ENCODE results near the gene PLCL2. TPM values are rescaled to one million over a fixed set of nuclear protein-coding genes. Genes with fewer than 3 reads are reported as not detected.
A peak's percentile ranks its signal among the peaks of the same experiment; 100 is the strongest.

Gene PLCL2
- total RNA-seq, 1 experiment from 2014 or later: 0.92 TPM

DNA sequence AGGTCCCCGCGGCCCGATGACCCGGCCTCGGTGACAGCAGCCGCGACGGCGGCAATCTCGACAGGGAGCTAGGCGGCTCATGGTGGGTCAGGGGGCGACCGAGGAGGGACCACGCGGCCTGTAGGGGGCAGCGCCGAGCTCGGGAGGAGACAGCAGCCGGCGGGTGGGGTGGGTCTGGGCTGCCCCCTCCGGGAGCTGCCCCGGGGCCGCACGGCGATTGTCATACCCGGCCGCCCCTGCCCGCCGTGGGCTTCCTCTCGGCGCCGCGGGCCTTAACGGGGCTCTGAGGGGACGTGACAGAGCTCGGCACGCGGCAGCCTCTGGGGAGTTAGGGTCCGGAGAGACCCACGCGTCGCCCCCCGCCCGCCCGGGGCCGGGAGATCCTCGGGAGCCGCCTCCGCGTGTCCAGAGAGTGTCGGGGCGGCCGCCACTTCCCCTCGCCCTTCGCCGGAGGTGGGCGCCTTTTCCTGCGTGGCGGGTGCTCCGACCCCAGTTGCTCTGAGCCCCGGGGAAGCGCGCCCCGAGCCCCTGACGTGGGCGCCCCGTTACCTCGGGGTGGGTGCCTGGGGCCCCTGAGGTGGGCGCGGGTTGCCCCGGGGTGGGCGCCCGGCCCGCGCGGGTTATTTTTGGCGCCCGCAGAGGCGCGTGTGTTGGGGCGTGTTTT is 539 bp upstream of the PLCL2 start:
- Histone ChIP-seq H3K27ac (ENCODE audit: low read depth, low read length, poor library complexity, severe bottlenecking) (no peak overlapping the region), H3K4me1 (ENCODE audit: insufficient read depth, low read length, poor library complexity, severe bottlenecking) (no peaks in the 10 kb centered on the region), H3K9me3 (ENCODE audit: low read depth, low read length, poor library complexity, severe bottlenecking) (no peaks in the 10 kb centered on the region), H3K4me3 (ENCODE audit: low read depth, low read length, poor library complexity, severe bottlenecking) (peak overlapping the region; percentile 53), H3K36me3 (ENCODE audit: insufficient read depth, low read length, poor library complexity, severe bottlenecking) (no peaks in the 10 kb centered on the region), H3K27me3 (replicated peaks; ENCODE audit: insufficient read depth, low read depth, low read length, poor library complexity) (peaks cover 34% of the 10 kb centered on the region)
- peak; percentile 53 for DNase-seq (ENCODE audit: low spot score)
- ChIA-PET CTCF (interaction anchor here (0.6 to 0.9 kb wide), 3 partner anchors 152 to 957 kb away, joined by 3 to 12 read pairs (median 3); no protein-coding TSS in a partner anchor), POLR2A (ENCODE audit: low non-redundant PET) (no interaction called here)
- no TSS peak for BruUV-seq (replicated peaks)
- intact Hi-C loops (cut with micrococcal nuclease; ENCODE audit: unreplicated experiment): loop anchor here (10.0 kb wide), 1 partner anchor 351 kb away; no protein-coding TSS in a partner anchor
- TF ChIP-seq, protein P1, sequence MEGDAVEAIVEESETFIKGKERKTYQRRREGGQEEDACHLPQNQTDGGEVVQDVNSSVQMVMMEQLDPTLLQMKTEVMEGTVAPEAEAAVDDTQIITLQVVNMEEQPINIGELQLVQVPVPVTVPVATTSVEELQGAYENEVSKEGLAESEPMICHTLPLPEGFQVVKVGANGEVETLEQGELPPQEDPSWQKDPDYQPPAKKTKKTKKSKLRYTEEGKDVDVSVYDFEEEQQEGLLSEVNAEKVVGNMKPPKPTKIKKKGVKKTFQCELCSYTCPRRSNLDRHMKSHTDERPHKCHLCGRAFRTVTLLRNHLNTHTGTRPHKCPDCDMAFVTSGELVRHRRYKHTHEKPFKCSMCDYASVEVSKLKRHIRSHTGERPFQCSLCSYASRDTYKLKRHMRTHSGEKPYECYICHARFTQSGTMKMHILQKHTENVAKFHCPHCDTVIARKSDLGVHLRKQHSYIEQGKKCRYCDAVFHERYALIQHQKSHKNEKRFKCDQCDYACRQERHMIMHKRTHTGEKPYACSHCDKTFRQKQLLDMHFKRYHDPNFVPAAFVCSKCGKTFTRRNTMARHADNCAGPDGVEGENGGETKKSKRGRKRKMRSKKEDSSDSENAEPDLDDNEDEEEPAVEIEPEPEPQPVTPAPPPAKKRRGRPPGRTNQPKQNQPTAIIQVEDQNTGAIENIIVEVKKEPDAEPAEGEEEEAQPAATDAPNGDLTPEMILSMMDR (conservative IDR thresholded peaks at IDR 0.05; ENCODE audit: low read depth, low read length): peak; percentile 63
- TF ChIP-seq EZH2 (IDR thresholded peaks at IDR 0.05; ENCODE audit: borderline replicate concordance, low read depth, low read length, poor library complexity, severe bottlenecking): no peak

DNA sequence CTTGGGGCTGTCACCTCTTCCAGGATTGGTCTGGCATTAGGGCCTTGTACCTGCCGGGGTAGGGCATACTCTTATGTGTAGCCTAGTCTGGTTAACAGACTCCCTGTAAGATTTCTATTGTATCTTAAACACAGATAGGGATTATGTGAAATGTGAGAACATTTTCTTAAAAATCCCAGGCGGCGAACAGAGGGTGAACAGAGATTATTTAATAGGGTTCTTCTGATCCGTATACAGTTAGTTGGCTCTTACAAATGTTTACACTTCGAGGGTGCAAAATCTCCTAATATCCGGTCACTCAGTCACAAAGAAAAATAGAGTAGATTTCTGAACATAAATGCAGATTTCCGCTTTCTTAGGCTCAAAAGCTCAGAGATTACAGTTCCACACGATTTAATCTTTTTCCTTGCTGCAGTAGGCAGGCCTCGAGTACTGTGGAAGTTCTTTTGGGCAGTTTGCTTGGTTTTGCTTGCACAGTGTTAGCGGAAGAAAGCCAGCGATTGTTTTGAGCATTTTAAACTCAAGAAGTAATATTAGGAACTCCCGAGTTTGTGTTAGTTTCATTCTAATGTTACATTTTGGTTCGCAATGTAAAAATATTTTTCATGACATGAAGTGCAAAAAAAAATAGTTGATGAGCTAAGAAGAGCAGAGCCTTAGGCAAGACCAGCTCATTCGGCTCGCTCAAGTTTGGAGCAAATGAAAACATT is 993 bp downstream of the PLCL2 start:
- Histone ChIP-seq H3K27me3 (replicated peaks; ENCODE audit: insufficient read depth, low read depth, low read length, poor library complexity) (peaks cover 40% of the 10 kb centered on the region), H3K27ac (ENCODE audit: low read depth, low read length, poor library complexity, severe bottlenecking) (no peak overlapping the region), H3K9me3 (ENCODE audit: low read depth, low read length, poor library complexity, severe bottlenecking) (no peaks in the 10 kb centered on the region), H3K4me1 (ENCODE audit: insufficient read depth, low read length, poor library complexity, severe bottlenecking) (no peaks in the 10 kb centered on the region), H3K4me3 (ENCODE audit: low read depth, low read length, poor library complexity, severe bottlenecking) (peak overlapping the region; percentile 53), H3K36me3 (ENCODE audit: insufficient read depth, low read length, poor library complexity, severe bottlenecking) (no peaks in the 10 kb centered on the region)
- TF ChIP-seq EZH2 (IDR thresholded peaks at IDR 0.05; ENCODE audit: borderline replicate concordance, low read depth, low read length, poor library complexity, severe bottlenecking): no peak
- TF ChIP-seq, protein P1 (conservative IDR thresholded peaks at IDR 0.05; ENCODE audit: low read depth, low read length): no peak
- intact Hi-C loops (cut with micrococcal nuclease; ENCODE audit: unreplicated experiment): loop anchor here (10.0 kb wide), 1 partner anchor 349 kb away; no protein-coding TSS in a partner anchor
- DNase-seq (ENCODE audit: low spot score): no peak
- BruUV-seq (replicated peaks): no TSS peak
- CTCF ChIA-PET: interaction anchor here (0.6 kb wide), 1 partner anchor 620 kb away, joined by 3 read pairs; no protein-coding TSS in a partner anchor
- POLR2A ChIA-PET (ENCODE audit: low non-redundant PET): no interaction called here

DNA sequence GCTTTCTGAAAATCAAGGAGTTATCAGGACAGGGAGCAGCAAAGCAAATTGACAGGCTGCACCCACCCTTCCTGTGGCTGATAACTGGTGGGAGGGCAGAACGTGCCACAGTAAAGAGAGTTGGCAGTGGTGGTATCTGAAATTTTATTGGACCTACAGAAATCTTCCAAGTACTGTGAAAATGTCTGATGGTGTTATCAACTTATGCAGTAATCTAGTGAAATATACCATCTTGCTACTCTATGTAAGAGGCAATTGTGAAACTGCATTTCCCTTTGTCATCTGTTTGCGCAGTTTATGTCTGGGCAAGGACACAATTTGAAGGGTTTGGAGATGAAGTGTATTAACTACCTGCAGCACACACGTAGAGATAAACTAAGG is 1.5 kb downstream of the PLCL2 start:
- Histone ChIP-seq H3K27me3 (replicated peaks; ENCODE audit: insufficient read depth, low read depth, low read length, poor library complexity) (peaks cover 40% of the 10 kb centered on the region), H3K4me1 (ENCODE audit: insufficient read depth, low read length, poor library complexity, severe bottlenecking) (no peaks in the 10 kb centered on the region), H3K36me3 (ENCODE audit: insufficient read depth, low read length, poor library complexity, severe bottlenecking) (no peaks in the 10 kb centered on the region), H3K9me3 (ENCODE audit: low read depth, low read length, poor library complexity, severe bottlenecking) (no peaks in the 10 kb centered on the region), H3K4me3 (ENCODE audit: low read depth, low read length, poor library complexity, severe bottlenecking) (no peak overlapping the region), H3K27ac (ENCODE audit: low read depth, low read length, poor library complexity, severe bottlenecking) (no peak overlapping the region)
- no TSS peak for BruUV-seq (replicated peaks)
- CTCF ChIA-PET: interaction anchor here (0.6 kb wide), 1 partner anchor 620 kb away, joined by 3 read pairs; no protein-coding TSS in a partner anchor
- DNase-seq (ENCODE audit: low spot score): no peak
- intact Hi-C loops (cut with micrococcal nuclease; ENCODE audit: unreplicated experiment): loop anchor here (10.0 kb wide), 1 partner anchor 349 kb away; no protein-coding TSS in a partner anchor
- TF ChIP-seq EZH2 (IDR thresholded peaks at IDR 0.05; ENCODE audit: borderline replicate concordance, low read depth, low read length, poor library complexity, severe bottlenecking): no peak
- TF ChIP-seq, protein P1 (conservative IDR thresholded peaks at IDR 0.05; ENCODE audit: low read depth, low read length): no peak
- POLR2A ChIA-PET (ENCODE audit: low non-redundant PET): no interaction called here
